ENCODE measurements around the gene DNAH17.

DNA sequence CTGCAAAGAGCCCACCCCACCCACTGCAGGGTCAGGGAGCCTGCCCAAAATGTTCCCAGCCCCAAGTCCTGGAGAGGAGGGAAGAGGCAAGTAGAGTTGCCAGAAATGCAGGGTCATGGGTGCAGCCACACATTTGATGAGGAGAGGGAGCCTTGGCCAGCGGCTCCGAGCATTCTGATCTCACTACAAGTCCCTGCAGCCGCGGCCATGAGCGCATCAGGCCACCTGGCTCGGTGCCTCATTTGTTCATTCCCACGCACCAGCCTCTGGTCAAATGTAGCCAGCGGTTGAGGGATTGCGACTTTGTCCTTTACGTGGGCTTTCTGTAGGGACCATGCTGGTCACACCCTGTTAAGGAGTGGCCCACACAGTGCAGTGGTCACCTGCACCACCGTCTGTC lies 150.1 kb downstream of the DNAH17 start:
- TF ChIP-seq, protein P1, sequence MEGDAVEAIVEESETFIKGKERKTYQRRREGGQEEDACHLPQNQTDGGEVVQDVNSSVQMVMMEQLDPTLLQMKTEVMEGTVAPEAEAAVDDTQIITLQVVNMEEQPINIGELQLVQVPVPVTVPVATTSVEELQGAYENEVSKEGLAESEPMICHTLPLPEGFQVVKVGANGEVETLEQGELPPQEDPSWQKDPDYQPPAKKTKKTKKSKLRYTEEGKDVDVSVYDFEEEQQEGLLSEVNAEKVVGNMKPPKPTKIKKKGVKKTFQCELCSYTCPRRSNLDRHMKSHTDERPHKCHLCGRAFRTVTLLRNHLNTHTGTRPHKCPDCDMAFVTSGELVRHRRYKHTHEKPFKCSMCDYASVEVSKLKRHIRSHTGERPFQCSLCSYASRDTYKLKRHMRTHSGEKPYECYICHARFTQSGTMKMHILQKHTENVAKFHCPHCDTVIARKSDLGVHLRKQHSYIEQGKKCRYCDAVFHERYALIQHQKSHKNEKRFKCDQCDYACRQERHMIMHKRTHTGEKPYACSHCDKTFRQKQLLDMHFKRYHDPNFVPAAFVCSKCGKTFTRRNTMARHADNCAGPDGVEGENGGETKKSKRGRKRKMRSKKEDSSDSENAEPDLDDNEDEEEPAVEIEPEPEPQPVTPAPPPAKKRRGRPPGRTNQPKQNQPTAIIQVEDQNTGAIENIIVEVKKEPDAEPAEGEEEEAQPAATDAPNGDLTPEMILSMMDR (conservative IDR thresholded peaks at IDR 0.05; ENCODE audit: low read depth, low read length) = no peak
- TF ChIP-seq EZH2 (IDR thresholded peaks at IDR 0.05; ENCODE audit: borderline replicate concordance, low read depth, low read length, poor library complexity, severe bottlenecking) = no peak
